Tibial nerve (tissue), 4 donors: ENCODE results near the gene GATA5.

Experiments used
- CTCF ChIP-seq, 5 experiments: fragments of 200-600 bp in 3 of 5; fragments of 450-650 bp in 2 of 5; sonication (generic) in 3 of 5; IDR thresholded peaks; one replicate each; pipeline ENCODE4 v1.5.1; 2016 to 2019; ENCODE audit warnings: antibody characterized with exemption in 5 of 5, mild to moderate bottlenecking in 3 of 5, moderate library complexity in 2 of 5
- EP300 ChIP-seq, 2 donors: sonication (generic); formaldehyde crosslinking; IDR thresholded peaks; one replicate each; pipeline ENCODE4 v1.6.1; 2017; ENCODE audit warnings: antibody characterized with exemption in 2 of 2, mild to moderate bottlenecking in 1 of 2
- POLR2A ChIP-seq, 2 donors: fragments of 450-650 bp; IDR thresholded peaks; one replicate each; pipeline ENCODE4 v1.6.1; 2017; ENCODE audit warnings: antibody characterized with exemption in 2 of 2, mild to moderate bottlenecking in 2 of 2, moderate library complexity in 2 of 2

GRCh38 chr20:62498874-62499273 lies 23.1 kb upstream of the GATA5 start:
- TF ChIP-seq POLR2A (IDR thresholded peaks at IDR 0.05) (no peak), CTCF (IDR thresholded peaks at IDR 0.05) (no peak), EP300 (IDR thresholded peaks at IDR 0.05) (no peak)
